Nephron progenitor cell (in vitro differentiated cells): Measurements from ENCODE around the gene DAAM2.

Experiments
- DNase-seq: peaks from one replicate; pipeline ENCODE4 v3.0.0; 2021
- H3K27ac Mint-ChIP-seq: 2 replicates; pipeline ENCODE4 v1.8.0; 2021; ENCODE audit warnings: mild to moderate bottlenecking, moderate library complexity, mixed read lengths
- H3K27me3 Mint-ChIP-seq: 2 replicates; pipeline ENCODE4 v1.8.0; 2021; ENCODE audit warnings: mild to moderate bottlenecking, low read depth, mixed read lengths; ENCODE audit not compliant: poor library complexity
- H3K36me3 Mint-ChIP-seq: 2 replicates; pipeline ENCODE4 v1.8.0; 2021; ENCODE audit warnings: low read depth, mixed read lengths
- H3K4me1 Mint-ChIP-seq: 2 replicates; pipeline ENCODE4 v1.8.0; 2021; ENCODE audit warnings: mixed read lengths
- H3K4me3 Mint-ChIP-seq: 2 replicates; pipeline ENCODE4 v1.8.0; 2021; ENCODE audit warnings: mild to moderate bottlenecking, moderate library complexity, mixed read lengths
- H3K9me3 Mint-ChIP-seq: 2 replicates; pipeline ENCODE4 v1.8.0; 2021; ENCODE audit warnings: mild to moderate bottlenecking, moderate library complexity, mixed read lengths
- CTCF ChIP-seq: fragments of 200-600 bp; sonication (generic); IDR thresholded peaks from 2 replicates; pipeline ENCODE4 v1.5.0; 2021; ENCODE audit warnings: antibody characterized with exemption

The DAAM2 gene

GRCh38 chr6:39830444-39830843 lies 38.3 kb downstream of the DAAM2 start:
- H3K4me1 Mint-ChIP-seq, result peaks cover 32% of the 10 kb centered on the region
- TF ChIP-seq CTCF, result no peak
- H3K4me3 Mint-ChIP-seq, result no peak overlapping the region
- H3K27ac Mint-ChIP-seq, result no peak overlapping the region
- peaks cover 13% of the 10 kb centered on the region for H3K27me3 Mint-ChIP-seq
- no peaks in the 10 kb centered on the region for H3K36me3 Mint-ChIP-seq
- no peaks in the 10 kb centered on the region for H3K9me3 Mint-ChIP-seq
- DNase-seq, result no peak

GRCh38 chr6:39831701-39832100 lies 39.5 kb downstream of the DAAM2 start:
- Mint-ChIP-seq H3K27me3 (peaks cover 13% of the 10 kb centered on the region), H3K36me3 (no peaks in the 10 kb centered on the region), H3K27ac (no peak overlapping the region), H3K9me3 (no peaks in the 10 kb centered on the region), H3K4me1 (peaks cover 33% of the 10 kb centered on the region), H3K4me3 (no peak overlapping the region)
- TF ChIP-seq CTCF, result no peak
- DNase-seq, result no peak

GRCh38 chr6:39834278-39834677 lies 42.1 kb downstream of the DAAM2 start:
- DNase-seq, result no peak
- no peaks in the 10 kb centered on the region for H3K36me3 Mint-ChIP-seq
- H3K27me3 Mint-ChIP-seq, result peaks cover 7% of the 10 kb centered on the region
- H3K4me3 Mint-ChIP-seq, result no peak overlapping the region
- no peak overlapping the region for H3K27ac Mint-ChIP-seq
- no peak for TF ChIP-seq CTCF
- H3K9me3 Mint-ChIP-seq, result no peaks in the 10 kb centered on the region
- H3K4me1 Mint-ChIP-seq, result peaks cover 45% of the 10 kb centered on the region

- Mint-ChIP-seq H3K9me3 (no peaks in the 10 kb centered on the region), H3K4me3 (no peak overlapping the region), H3K36me3 (no peaks in the 10 kb centered on the region), H3K27me3 (peaks cover 5% of the 10 kb centered on the region), H3K27ac (no peak overlapping the region), H3K4me1 (peaks cover 50% of the 10 kb centered on the region)
- no peak for DNase-seq
- no peak for TF ChIP-seq CTCF
Observed at GRCh38 chr6:39834866-39835265, 42.7 kb downstream of the DAAM2 start.

GRCh38 chr6:39835821-39836295 lies 43.7 kb downstream of the DAAM2 start:
- no peak overlapping the region for H3K4me3 Mint-ChIP-seq
- no peak for TF ChIP-seq CTCF
- H3K27me3 Mint-ChIP-seq, result no peaks in the 10 kb centered on the region
- no peaks in the 10 kb centered on the region for H3K36me3 Mint-ChIP-seq
- no peak overlapping the region for H3K27ac Mint-ChIP-seq
- H3K4me1 Mint-ChIP-seq, result peaks cover 56% of the 10 kb centered on the region
- DNase-seq, result no peak
- no peaks in the 10 kb centered on the region for H3K9me3 Mint-ChIP-seq

GRCh38 chr6:39836606-39837005 lies 44.4 kb downstream of the DAAM2 start:
- Mint-ChIP-seq H3K4me1 (peaks cover 61% of the 10 kb centered on the region), H3K27me3 (no peaks in the 10 kb centered on the region), H3K4me3 (no peak overlapping the region), H3K9me3 (no peaks in the 10 kb centered on the region), H3K36me3 (no peaks in the 10 kb centered on the region), H3K27ac (peak overlapping the region; percentile 43)
- TF ChIP-seq CTCF, result no peak
- no peak for DNase-seq
